K562 (cell line): Measurements from ENCODE around the gene EMX1. TPM values are rescaled to one million over a fixed set of nuclear protein-coding genes. Genes with fewer than 3 reads are reported as not detected.

ENCODE experiments used
- ATAC-seq: fragments of 200-7000 bp; cut with Tn5 transposase; 3 replicates; pipeline ENCODE4 v1.9.1; 2020; ENCODE audit warnings: moderate library complexity
- BruUV-seq: library from RNA; stranded (reverse); fragments of 400-500 nt; replicated peaks from 2 replicates; lab custom pipeline; 2021; lab: Mats Ljungman, UMichigan
- CTCF ChIA-PET: fragments of 300-600 bp; formaldehyde crosslinking; extraction: SDS; loops from one replicate; lab custom pipeline; 2021; ENCODE audit warnings: low intra/inter-chr PET ratio; lab: Yijun Ruan, JAX
- POLR2A ChIA-PET: fragments of 300-600, 350-650 bp; sonication (Branson Sonifier 250); formaldehyde crosslinking; extraction: SDS; loops from one replicate; lab custom pipeline; 2021; ENCODE audit warnings: antibody characterized with exemption, inconsistent platforms; lab: Yijun Ruan, JAX
- DNase-seq, 4 experiments: peaks; one replicate each; pipeline versions ENCODE4 v3.0.0 to v3.0.0-alpha.2; 2011 to 2018; ENCODE audit warnings: low spot score in 3 of 4, mixed read lengths in 3 of 4; ENCODE audit errors: extremely low read depth in 1 of 4
- FAIRE-seq: peaks from 2 replicates; lab custom pipeline; 2011; peaks lifted over from hg19 to GRCh38; lab: Jason Lieb, UNC
- H2AFZ ChIP-seq: 2 replicates; pipeline ENCODE4 v1.6.0; 2011; ENCODE audit warnings: low read depth, low read length, control low read depth, inconsistent platforms
- H3K27ac ChIP-seq: fragments of 200-600 bp; 3 replicates; pipeline ENCODE4 v1.8.0; 2011; ENCODE audit warnings: low read depth, mild to moderate bottlenecking, control low read depth, inconsistent platforms, low read length, moderate library complexity, mixed read lengths; ENCODE audit errors: extremely low read depth
- H3K27me3 ChIP-seq, 2 experiments: fragments of 300-600 bp in 1 of 2; 2 replicates in 1 of 2; 3 replicates in 1 of 2; pipeline versions ENCODE4 v1.6.0 to v1.8.0; 2011; ENCODE audit warnings: inconsistent platforms in 2 of 2, low read length in 2 of 2, mild to moderate bottlenecking in 1 of 2, mixed read lengths in 1 of 2, moderate library complexity in 1 of 2; ENCODE audit not compliant: control insufficient read depth in 2 of 2, insufficient read depth in 2 of 2
- H3K36me3 ChIP-seq: fragments of 300-600 bp; 3 replicates; pipeline ENCODE4 v1.8.0; 2011; ENCODE audit warnings: mild to moderate bottlenecking, low read length, inconsistent platforms; ENCODE audit not compliant: control insufficient read depth, insufficient read depth
- H3K4me1 ChIP-seq, 2 experiments: fragments of 200-600 bp in 1 of 2; replicated peaks in 1 of 2; 2 replicates in 1 of 2; 3 replicates in 1 of 2; pipeline versions ENCODE4 v1.5.1 to v1.8.0; 2011; ENCODE audit warnings: inconsistent platforms in 2 of 2, low read length in 2 of 2, mild to moderate bottlenecking in 1 of 2, mixed read lengths in 1 of 2, moderate library complexity in 1 of 2; ENCODE audit not compliant: control insufficient read depth in 2 of 2, insufficient read depth in 2 of 2
- H3K4me2 ChIP-seq: 2 replicates; pipeline ENCODE4 v1.6.1; 2011; ENCODE audit warnings: low read length, control low read depth, inconsistent platforms, mixed read lengths; ENCODE audit not compliant: insufficient read depth
- H3K4me3 ChIP-seq: fragments of 200-600 bp; sonication (generic), shearing (Covaris generic); 2 replicates; pipeline ENCODE4 v1.5.1; 2016; ENCODE audit warnings: control low read depth, inconsistent platforms
- H3K79me2 ChIP-seq: fragments of 200-600 bp; 3 replicates; pipeline ENCODE4 v1.8.0; 2011; ENCODE audit warnings: low read length, inconsistent platforms; ENCODE audit not compliant: control insufficient read depth, insufficient read depth
- H3K9ac ChIP-seq, 2 experiments: 2 replicates each; pipeline versions ENCODE4 v1.6.0 to v1.6.1; 2011; ENCODE audit warnings: low read depth in 2 of 2, low read length in 2 of 2, control low read depth in 1 of 2, inconsistent platforms in 1 of 2, mild to moderate bottlenecking in 1 of 2, mixed read lengths in 1 of 2; ENCODE audit not compliant: insufficient read depth in 1 of 2
- H3K9me1 ChIP-seq: one replicate; pipeline ENCODE4 v1.6.0; 2011; ENCODE audit warnings: inconsistent platforms, mild to moderate bottlenecking, low read length, moderate library complexity; ENCODE audit not compliant: control insufficient read depth, insufficient read depth
- H3K9me3 ChIP-seq: replicated peaks from 2 replicates; pipeline ENCODE4 v1.5.1; 2011; ENCODE audit warnings: low read depth, low read length, inconsistent platforms; ENCODE audit not compliant: control insufficient read depth, insufficient read depth
- H4K20me1 ChIP-seq: replicated peaks from 2 replicates; pipeline ENCODE4 v1.6.1; 2011; ENCODE audit warnings: low read length, inconsistent platforms, mixed read lengths; ENCODE audit not compliant: control insufficient read depth, insufficient read depth
- FOXA1 ChIP-seq: fragments of 450-650 bp; IDR thresholded peaks from 2 replicates; pipeline ENCODE4 v1.6.1; 2016; ENCODE audit warnings: mild to moderate bottlenecking, borderline replicate concordance
- MXI1 ChIP-seq: IDR thresholded peaks from 2 replicates; pipeline ENCODE4 v1.6.1; 2011; ENCODE audit warnings: low read depth, mild to moderate bottlenecking, improper control_type of control experiment, low read length
- SNIP1 ChIP-seq: fragments of 450-650 bp; IDR thresholded peaks from 2 replicates; pipeline ENCODE4 v1.7.1; 2017; ENCODE audit warnings: low read depth, mild to moderate bottlenecking
- WGBS: fragments of 100-300 bp; shearing (Covaris generic); methylation state at CpG from one replicate; pipeline ENCODE4 v1.1.6; 2016; ENCODE audit warnings: low coverage, mixed read lengths; ENCODE audit not compliant: insufficient coverage; ENCODE audit errors: missing lambda C conversion rate; 5-methylcytosine and 5-hydroxymethylcytosine counted together
- in situ Hi-C: fragments of 300-500 bp; cut with MboI; formaldehyde crosslinking; loops from 4 replicates; pipeline ENCODE4 v1.15.0; 2018; ENCODE audit warnings: inconsistent platforms, mixed read lengths
- intact Hi-C: fragments of 100-400 bp; cut with micrococcal nuclease; formaldehyde crosslinking; loops from 2 replicates; pipeline ENCODE4 v1.14.2; 2022
- polyA plus RNA-seq, 8 experiments: library from polyadenylated mRNA; depleted of rRNA in 4 of 8; stranded (reverse) in 5 of 8; unstranded in 3 of 8; fragments of >200 nt; fragmentation: Nextera tagmentation in 2 of 8; fragmentation: Illumina TruSeq in 1 of 8; extraction: Ambion mirVana in 2 of 8; extraction: Trizol in 1 of 8; gene quantifications; 2 replicates each; pipeline versions ENCODE4 v1.2.1 to v1.2.3, GENCODE V29; 2011 to 2014; ENCODE audit warnings: inconsistent platforms in 1 of 8, missing spikeins in 1 of 8
- total RNA-seq, 7 experiments: library from RNA; depleted of rRNA in 6 of 7; stranded (reverse); fragments of >200 nt in 6 of 7; fragmentation: Illumina TruSeq in 2 of 7; extraction: Trizol in 2 of 7; gene quantifications; 2 replicates each; pipeline versions ENCODE4 v1.2.1 to v1.2.3, GENCODE V29; 2011 to 2021; ENCODE audit warnings: low replicate concordance in 1 of 7
- TF ChIP-seq, protein P1 (sequence below): fragments of 250-450 bp; sonication (Bioruptor Pico); IDR thresholded peaks from 2 replicates; pipeline ENCODE4 v1.5.0; 2021
- TF ChIP-seq, protein P2 (sequence below): fragments of 250-450 bp; sonication (Bioruptor Pico); IDR thresholded peaks from 2 replicates; pipeline ENCODE4 v1.8.0; 2021; ENCODE audit warnings: moderate library complexity, mild to moderate bottlenecking, inconsistent platforms
- TF ChIP-seq, protein P3 (sequence below): fragments of 150-350 bp; IDR thresholded peaks from 2 replicates; pipeline ENCODE4 v1.6.1; 2014; ENCODE audit warnings: low read depth, mild to moderate bottlenecking, low read length, borderline replicate concordance

The EMX1 gene
- total and polyA plus RNA-seq, 9 of the 15 experiments (the other 6 are each of a cell fraction or from before 2014, with no cell fraction given): 0.10 to 0.32 (median 0.21) TPM; not detected in 6

DNA sequence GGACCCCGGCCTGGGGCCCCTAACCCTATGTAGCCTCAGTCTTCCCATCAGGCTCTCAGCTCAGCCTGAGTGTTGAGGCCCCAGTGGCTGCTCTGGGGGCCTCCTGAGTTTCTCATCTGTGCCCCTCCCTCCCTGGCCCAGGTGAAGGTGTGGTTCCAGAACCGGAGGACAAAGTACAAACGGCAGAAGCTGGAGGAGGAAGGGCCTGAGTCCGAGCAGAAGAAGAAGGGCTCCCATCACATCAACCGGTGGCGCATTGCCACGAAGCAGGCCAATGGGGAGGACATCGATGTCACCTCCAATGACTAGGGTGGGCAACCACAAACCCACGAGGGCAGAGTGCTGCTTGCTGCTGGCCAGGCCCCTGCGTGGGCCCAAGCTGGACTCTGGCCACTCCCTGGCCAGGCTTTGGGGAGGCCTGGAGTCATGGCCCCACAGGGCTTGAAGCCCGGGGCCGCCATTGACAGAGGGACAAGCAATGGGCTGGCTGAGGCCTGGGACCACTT lies 16.4 kb downstream of the EMX1 start:
- DNase-seq (no peak), ATAC-seq (no peak), FAIRE-seq (no peak)
- in situ Hi-C loops: no loop called here
- Histone ChIP-seq H3K9ac (no peak overlapping the region; a peak in 1 of 4 replicates), H3K4me1 (peaks cover 0 to 7% of the 10 kb centered on the region in 2 experiments; a peak in 1 of 5 replicates), H3K27me3 (peaks cover 10 to 79% of the 10 kb centered on the region in 2 experiments), H2AFZ (no peak overlapping the region), H3K9me1 (no peaks in the 10 kb centered on the region), H3K36me3 (no peaks in the 10 kb centered on the region), H3K4me3 (no peak overlapping the region), H4K20me1 (peaks cover 26% of the 10 kb centered on the region), H3K9me3 (no peaks in the 10 kb centered on the region), H3K27ac (no peak overlapping the region), H3K79me2 (no peaks in the 10 kb centered on the region), H3K4me2 (no peak overlapping the region)
- TF ChIP-seq, protein P1, sequence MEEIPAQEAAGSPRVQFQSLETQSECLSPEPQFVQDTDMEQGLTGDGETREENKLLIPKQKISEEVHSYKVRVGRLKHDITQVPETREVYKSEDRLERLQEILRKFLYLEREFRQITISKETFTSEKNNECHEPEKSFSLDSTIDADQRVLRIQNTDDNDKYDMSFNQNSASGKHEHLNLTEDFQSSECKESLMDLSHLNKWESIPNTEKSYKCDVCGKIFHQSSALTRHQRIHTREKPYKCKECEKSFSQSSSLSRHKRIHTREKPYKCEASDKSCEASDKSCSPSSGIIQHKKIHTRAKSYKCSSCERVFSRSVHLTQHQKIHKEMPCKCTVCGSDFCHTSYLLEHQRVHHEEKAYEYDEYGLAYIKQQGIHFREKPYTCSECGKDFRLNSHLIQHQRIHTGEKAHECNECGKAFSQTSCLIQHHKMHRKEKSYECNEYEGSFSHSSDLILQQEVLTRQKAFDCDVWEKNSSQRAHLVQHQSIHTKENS (CRISPR knock-in tag): no peak
- TF ChIP-seq, protein P2, sequence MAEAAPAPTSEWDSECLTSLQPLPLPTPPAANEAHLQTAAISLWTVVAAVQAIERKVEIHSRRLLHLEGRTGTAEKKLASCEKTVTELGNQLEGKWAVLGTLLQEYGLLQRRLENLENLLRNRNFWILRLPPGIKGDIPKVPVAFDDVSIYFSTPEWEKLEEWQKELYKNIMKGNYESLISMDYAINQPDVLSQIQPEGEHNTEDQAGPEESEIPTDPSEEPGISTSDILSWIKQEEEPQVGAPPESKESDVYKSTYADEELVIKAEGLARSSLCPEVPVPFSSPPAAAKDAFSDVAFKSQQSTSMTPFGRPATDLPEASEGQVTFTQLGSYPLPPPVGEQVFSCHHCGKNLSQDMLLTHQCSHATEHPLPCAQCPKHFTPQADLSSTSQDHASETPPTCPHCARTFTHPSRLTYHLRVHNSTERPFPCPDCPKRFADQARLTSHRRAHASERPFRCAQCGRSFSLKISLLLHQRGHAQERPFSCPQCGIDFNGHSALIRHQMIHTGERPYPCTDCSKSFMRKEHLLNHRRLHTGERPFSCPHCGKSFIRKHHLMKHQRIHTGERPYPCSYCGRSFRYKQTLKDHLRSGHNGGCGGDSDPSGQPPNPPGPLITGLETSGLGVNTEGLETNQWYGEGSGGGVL (CRISPR knock-in tag): no peak
- TF ChIP-seq FOXA1 (no peak), MXI1 (no peak), SNIP1 (no peak)
- TF ChIP-seq, protein P3, sequence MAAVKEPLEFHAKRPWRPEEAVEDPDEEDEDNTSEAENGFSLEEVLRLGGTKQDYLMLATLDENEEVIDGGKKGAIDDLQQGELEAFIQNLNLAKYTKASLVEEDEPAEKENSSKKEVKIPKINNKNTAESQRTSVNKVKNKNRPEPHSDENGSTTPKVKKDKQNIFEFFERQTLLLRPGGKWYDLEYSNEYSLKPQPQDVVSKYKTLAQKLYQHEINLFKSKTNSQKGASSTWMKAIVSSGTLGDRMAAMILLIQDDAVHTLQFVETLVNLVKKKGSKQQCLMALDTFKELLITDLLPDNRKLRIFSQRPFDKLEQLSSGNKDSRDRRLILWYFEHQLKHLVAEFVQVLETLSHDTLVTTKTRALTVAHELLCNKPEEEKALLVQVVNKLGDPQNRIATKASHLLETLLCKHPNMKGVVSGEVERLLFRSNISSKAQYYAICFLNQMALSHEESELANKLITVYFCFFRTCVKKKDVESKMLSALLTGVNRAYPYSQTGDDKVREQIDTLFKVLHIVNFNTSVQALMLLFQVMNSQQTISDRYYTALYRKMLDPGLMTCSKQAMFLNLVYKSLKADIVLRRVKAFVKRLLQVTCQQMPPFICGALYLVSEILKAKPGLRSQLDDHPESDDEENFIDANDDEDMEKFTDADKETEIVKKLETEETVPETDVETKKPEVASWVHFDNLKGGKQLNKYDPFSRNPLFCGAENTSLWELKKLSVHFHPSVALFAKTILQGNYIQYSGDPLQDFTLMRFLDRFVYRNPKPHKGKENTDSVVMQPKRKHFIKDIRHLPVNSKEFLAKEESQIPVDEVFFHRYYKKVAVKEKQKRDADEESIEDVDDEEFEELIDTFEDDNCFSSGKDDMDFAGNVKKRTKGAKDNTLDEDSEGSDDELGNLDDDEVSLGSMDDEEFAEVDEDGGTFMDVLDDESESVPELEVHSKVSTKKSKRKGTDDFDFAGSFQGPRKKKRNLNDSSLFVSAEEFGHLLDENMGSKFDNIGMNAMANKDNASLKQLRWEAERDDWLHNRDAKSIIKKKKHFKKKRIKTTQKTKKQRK: no peak
- CTCF ChIA-PET: no interaction called here
- POLR2A ChIA-PET: interaction anchor here (1.3 to 1.4 kb wide), 2 partner anchors 8 to 13 kb away, joined by 4 read pairs; no protein-coding TSS in a partner anchor
- WGBS: 0% methylated on average over 8 of the region's 12 CpGs
- intact Hi-C loops: no loop called here
- BruUV-seq: no TSS peak
